Prostate gland (tissue), 2 donors: ENCODE measurements around the gene ARFRP1.

Experiments used
- POLR2A ChIP-seq: fragments of 450-650 bp; IDR thresholded peaks from one replicate; pipeline ENCODE4 v1.6.1; 2016; ENCODE audit warnings: antibody characterized with exemption, mild to moderate bottlenecking
- TF ChIP-seq, protein P1 (sequence below), 4 experiments: fragments of 200-600 bp in 2 of 4; fragments of 450-650 bp in 2 of 4; sonication (generic) in 2 of 4; IDR thresholded peaks; 1 replicate in 3 of 4; 2 replicates in 1 of 4; pipeline ENCODE4 v1.5.1; 2016 to 2019; ENCODE audit warnings: antibody characterized with exemption in 4 of 4, mild to moderate bottlenecking in 2 of 4, moderate library complexity in 2 of 4

DNA sequence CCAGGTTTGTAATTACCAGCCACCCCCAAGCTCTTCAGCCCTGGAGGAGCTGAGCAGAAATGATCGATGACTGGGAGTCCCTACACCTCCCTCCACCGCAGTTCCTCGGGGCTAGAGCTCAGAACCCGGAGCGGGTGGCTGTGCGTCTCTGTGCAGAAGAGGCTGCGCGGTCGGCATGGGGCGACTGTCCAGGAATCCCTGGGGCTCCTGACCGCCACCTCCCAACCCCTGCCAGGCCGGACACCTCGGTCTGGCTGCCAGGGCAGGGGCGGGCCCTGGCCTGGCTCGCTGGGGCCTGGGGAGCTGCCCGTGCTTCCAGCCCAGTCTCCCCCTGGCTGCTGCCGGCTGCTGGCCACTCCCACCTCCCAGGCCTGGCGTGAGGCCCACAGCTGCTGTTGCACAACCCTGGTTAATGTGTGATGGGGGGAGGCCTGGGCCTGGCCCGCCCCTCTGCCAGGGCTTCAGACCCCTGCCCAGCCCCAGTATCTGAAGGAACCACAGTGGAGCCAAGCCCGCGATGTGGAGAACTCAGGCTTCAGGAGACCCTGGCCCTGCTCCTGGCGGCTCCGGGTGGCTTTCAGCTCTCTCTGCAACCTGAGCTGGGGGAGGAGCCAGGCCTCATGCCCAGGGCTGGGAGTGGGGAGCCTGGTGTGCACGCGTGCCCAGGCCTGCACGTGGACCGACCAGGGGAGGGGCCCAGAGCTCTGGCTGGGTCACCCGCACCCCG, 33.0 kb upstream of the ARFRP1 start:
- TF ChIP-seq, protein P1, sequence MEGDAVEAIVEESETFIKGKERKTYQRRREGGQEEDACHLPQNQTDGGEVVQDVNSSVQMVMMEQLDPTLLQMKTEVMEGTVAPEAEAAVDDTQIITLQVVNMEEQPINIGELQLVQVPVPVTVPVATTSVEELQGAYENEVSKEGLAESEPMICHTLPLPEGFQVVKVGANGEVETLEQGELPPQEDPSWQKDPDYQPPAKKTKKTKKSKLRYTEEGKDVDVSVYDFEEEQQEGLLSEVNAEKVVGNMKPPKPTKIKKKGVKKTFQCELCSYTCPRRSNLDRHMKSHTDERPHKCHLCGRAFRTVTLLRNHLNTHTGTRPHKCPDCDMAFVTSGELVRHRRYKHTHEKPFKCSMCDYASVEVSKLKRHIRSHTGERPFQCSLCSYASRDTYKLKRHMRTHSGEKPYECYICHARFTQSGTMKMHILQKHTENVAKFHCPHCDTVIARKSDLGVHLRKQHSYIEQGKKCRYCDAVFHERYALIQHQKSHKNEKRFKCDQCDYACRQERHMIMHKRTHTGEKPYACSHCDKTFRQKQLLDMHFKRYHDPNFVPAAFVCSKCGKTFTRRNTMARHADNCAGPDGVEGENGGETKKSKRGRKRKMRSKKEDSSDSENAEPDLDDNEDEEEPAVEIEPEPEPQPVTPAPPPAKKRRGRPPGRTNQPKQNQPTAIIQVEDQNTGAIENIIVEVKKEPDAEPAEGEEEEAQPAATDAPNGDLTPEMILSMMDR (IDR thresholded peaks at IDR 0.05): peak in 3 of 4 experiments; percentile 35 to 64 (median 57)
- peak; percentile 71 for TF ChIP-seq POLR2A
